Skeletal muscle tissue (tissue), 4 donors: ENCODE results near the gene SHISA4. TPM values are rescaled to one million over a fixed set of nuclear protein-coding genes. Genes with fewer than 3 reads are reported as not detected.

Experiments used
- H3K27ac ChIP-seq: one replicate; pipeline ENCODE4 v1.7.0; 2013; ENCODE audit warnings: mild to moderate bottlenecking, low read depth, low read length, inconsistent platforms
- H3K27me3 ChIP-seq, 3 donors: one replicate each; pipeline ENCODE4 v1.7.0; 2013; ENCODE audit warnings: low read length in 3 of 3; ENCODE audit not compliant: control insufficient read depth in 3 of 3, insufficient read depth in 3 of 3
- H3K36me3 ChIP-seq, 3 donors: one replicate each; pipeline ENCODE4 v1.7.0; 2013; ENCODE audit warnings: low read length in 3 of 3; ENCODE audit not compliant: control insufficient read depth in 3 of 3, insufficient read depth in 3 of 3
- H3K4me1 ChIP-seq, 3 donors: one replicate each; pipeline ENCODE4 v1.7.0; 2013; ENCODE audit warnings: low read length in 3 of 3, mild to moderate bottlenecking in 3 of 3; ENCODE audit not compliant: control insufficient read depth in 3 of 3, insufficient read depth in 3 of 3
- H3K4me3 ChIP-seq, 3 donors: one replicate each; pipeline ENCODE4 v1.7.0; 2013; ENCODE audit warnings: low read length in 3 of 3
- H3K9ac ChIP-seq, 3 donors: one replicate each; pipeline ENCODE4 v1.7.0; 2013; ENCODE audit warnings: low read length in 3 of 3, mild to moderate bottlenecking in 3 of 3, moderate library complexity in 2 of 3, low read depth in 1 of 3
- H3K9me3 ChIP-seq, 3 donors: one replicate each; pipeline ENCODE4 v1.7.0; 2013; ENCODE audit warnings: low read length in 3 of 3; ENCODE audit not compliant: control insufficient read depth in 3 of 3
- total RNA-seq: library from RNA; depleted of rRNA; stranded (reverse); fragments of >200 nt; gene quantifications from one replicate; pipeline ENCODE4 v1.2.3, GENCODE V29; 2014
- donor health status: Osteomylitis.

SHISA4 gene
- total RNA-seq, 1 donor from 2014 or later = 50.1 TPM

GRCh38 chr1:201889090-201889968 lies 631 bp downstream of the SHISA4 start:
- H3K27ac ChIP-seq = peak overlapping the region; percentile 96

GRCh38 chr1:201890223-201890622 lies 1.5 kb downstream of the SHISA4 start:
- no peaks in the 10 kb centered on the region for H3K9me3 ChIP-seq
- H3K27ac ChIP-seq = peak overlapping the region; percentile 96
- H3K27me3 ChIP-seq = no peaks in the 10 kb centered on the region
- peaks cover 20 to 30% (median 24%) of the 10 kb centered on the region in 3 donors for H3K36me3 ChIP-seq
- peak overlapping the region; percentile 91 to 92 (median 91) for H3K9ac ChIP-seq
- peak overlapping the region; percentile 82 to 93 (median 88) for H3K4me3 ChIP-seq
- H3K4me1 ChIP-seq = peaks cover 78 to 93% (median 84%) of the 10 kb centered on the region in 3 donors

More at GRCh38 chr1:201889090-201889968, 631 bp downstream of the SHISA4 start:
- peak overlapping the region; percentile 91 to 92 (median 91) for H3K9ac ChIP-seq
- H3K36me3 ChIP-seq = peaks cover 20 to 28% (median 24%) of the 10 kb centered on the region in 3 donors
- H3K4me3 ChIP-seq = peak overlapping the region; percentile 82 to 93 (median 88)
- H3K9me3 ChIP-seq = no peaks in the 10 kb centered on the region
- no peaks in the 10 kb centered on the region for H3K27me3 ChIP-seq
- peaks cover 83 to 93% (median 85%) of the 10 kb centered on the region in 3 donors for H3K4me1 ChIP-seq

DNA sequence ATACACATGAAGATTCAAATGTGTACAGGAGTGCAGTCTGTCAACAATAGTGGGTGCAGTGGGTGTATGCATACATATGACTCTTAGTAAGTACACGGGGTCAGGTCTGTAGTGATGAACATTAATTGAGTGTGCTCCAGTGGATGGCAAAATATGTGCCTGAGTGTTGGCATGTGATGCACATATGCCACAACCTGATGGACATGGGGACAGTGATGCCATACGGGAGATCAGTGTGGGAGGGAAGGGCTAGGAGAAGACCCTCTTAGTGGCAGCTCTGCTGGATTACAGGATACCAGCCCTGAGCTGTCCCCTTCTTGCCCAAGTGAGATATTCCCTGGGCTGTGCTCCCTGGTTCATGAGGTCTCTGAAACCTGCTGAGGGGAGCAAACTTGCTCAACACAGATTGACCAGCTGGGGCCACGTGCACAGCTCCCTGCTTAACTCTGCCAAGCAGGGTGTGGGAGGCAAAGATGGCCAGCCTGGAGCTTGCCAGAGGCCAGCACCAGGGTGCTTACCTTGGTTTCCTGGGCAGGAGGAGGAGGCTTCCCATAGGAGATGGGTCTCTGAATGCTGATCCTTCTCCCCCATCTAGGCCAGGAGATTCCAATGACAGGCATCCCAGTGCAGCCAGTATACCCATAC lies 2.2 kb downstream of the SHISA4 start:
- peak overlapping the region; percentile 91 to 92 (median 91) for H3K9ac ChIP-seq
- H3K36me3 ChIP-seq = peaks cover 20 to 30% (median 24%) of the 10 kb centered on the region in 3 donors
- H3K27me3 ChIP-seq = no peaks in the 10 kb centered on the region
- peaks cover 71 to 92% (median 83%) of the 10 kb centered on the region in 3 donors for H3K4me1 ChIP-seq
- H3K27ac ChIP-seq = peak overlapping the region; percentile 96
- H3K9me3 ChIP-seq = no peaks in the 10 kb centered on the region
- peak overlapping the region; percentile 82 to 93 (median 88) for H3K4me3 ChIP-seq

DNA sequence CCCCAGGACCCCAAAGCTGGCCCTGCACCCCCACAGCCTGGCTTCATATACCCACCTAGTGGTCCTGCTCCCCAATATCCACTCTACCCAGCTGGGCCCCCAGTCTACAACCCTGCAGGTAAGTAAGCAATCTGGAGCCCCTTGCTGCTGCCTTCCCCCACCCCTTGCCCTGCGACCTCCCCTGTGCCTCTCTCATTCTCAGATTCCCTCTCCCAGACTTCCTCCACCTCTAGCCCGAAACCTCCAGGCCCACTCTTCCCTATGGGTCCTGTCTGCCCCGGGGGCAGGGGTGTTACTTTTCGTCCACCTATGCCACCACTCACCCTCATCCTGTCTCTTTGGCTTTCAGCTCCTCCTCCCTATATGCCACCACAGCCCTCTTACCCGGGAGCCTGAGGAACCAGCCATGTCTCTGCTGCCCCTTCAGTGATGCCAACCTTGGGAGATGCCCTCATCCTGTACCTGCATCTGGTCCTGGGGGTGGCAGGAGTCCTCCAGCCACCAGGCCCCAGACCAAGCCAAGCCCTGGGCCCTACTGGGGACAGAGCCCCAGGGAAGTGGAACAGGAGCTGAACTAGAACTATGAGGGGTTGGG lies 2.9 kb downstream of the SHISA4 start:
- no peaks in the 10 kb centered on the region for H3K27me3 ChIP-seq
- peaks cover 70 to 92% (median 83%) of the 10 kb centered on the region in 3 donors for H3K4me1 ChIP-seq
- no peaks in the 10 kb centered on the region for H3K9me3 ChIP-seq
- peak overlapping the region in 2 of 3 donors; percentile 88 to 93 for H3K4me3 ChIP-seq
- H3K9ac ChIP-seq = peak overlapping the region; percentile 27 to 92 (median 60)
- peak overlapping the region; percentile 39 for H3K27ac ChIP-seq
- peaks cover 20 to 32% (median 25%) of the 10 kb centered on the region in 3 donors for H3K36me3 ChIP-seq

DNA sequence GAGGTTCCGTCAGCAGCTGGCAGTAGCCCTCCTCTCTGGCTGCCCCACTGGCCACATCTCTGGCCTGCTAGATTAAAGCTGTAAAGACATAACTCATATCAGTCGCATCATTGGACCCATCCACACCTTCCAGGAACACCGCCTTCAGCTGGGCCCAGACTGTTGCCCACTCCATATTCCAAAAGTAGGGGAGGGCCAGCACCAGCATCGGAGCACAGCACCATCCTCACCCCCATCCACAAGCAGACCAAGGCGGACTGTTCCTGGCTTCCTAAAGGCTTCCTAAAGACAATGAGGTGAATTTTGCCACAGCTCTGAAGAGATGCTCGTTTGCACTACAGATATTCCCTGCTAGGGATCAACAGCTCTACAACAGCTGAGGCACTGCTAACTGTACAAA lies 3.5 kb downstream of the SHISA4 start:
- Histone ChIP-seq H3K4me1 (peaks cover 70 to 92% (median 83%) of the 10 kb centered on the region in 3 donors), H3K27ac (peak overlapping the region; percentile 39)

DNA sequence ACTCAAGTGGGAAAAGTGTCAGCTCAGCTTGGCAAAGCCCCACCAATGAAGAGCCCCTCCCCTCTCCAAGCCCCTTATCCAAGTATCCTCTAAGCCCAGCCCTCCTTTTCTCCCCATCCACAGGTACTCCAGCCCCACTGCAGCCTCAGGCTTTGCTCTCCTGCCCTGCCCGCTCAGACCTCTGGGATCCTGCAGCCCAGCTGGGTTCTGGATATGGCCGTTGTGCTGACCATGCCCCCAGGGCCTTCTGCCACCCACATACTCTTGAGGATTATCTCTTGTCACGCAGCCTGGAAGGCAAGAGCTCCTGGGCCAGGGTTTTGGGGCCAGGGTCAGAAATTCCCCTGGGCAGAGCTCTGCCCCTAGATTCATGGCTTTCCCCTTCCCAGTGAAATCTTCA lies 4.7 kb downstream of the SHISA4 start:
- Histone ChIP-seq H3K4me1 (peaks cover 66 to 92% (median 80%) of the 10 kb centered on the region in 3 donors), H3K9ac (peak overlapping the region; percentile 26 to 62 (median 33)), H3K27ac (peak overlapping the region; percentile 31), H3K4me3 (no peak overlapping the region), H3K9me3 (no peaks in the 10 kb centered on the region), H3K36me3 (peaks cover 28 to 47% (median 40%) of the 10 kb centered on the region in 3 donors), H3K27me3 (no peaks in the 10 kb centered on the region)

More for the DNA sequence above, 3.5 kb downstream of the SHISA4 start:
- Histone ChIP-seq H3K27me3 (no peaks in the 10 kb centered on the region), H3K9me3 (no peaks in the 10 kb centered on the region), H3K9ac (peak overlapping the region in 2 of 3 donors; percentile 60 to 92), H3K36me3 (peaks cover 20 to 39% (median 31%) of the 10 kb centered on the region in 3 donors), H3K4me3 (peak overlapping the region in 1 of 3 donors; percentile 20)

GRCh38 chr1:201894343-201895119 lies 5.8 kb downstream of the SHISA4 start:
- Histone ChIP-seq H3K27me3 (no peaks in the 10 kb centered on the region), H3K4me1 (peaks cover 68 to 93% (median 75%) of the 10 kb centered on the region in 3 donors), H3K36me3 (peaks cover 34 to 51% (median 44%) of the 10 kb centered on the region in 3 donors), H3K27ac (peak overlapping the region; percentile 31), H3K4me3 (no peak overlapping the region), H3K9ac (peak overlapping the region in 1 of 3 donors; percentile 51), H3K9me3 (no peaks in the 10 kb centered on the region)

DNA sequence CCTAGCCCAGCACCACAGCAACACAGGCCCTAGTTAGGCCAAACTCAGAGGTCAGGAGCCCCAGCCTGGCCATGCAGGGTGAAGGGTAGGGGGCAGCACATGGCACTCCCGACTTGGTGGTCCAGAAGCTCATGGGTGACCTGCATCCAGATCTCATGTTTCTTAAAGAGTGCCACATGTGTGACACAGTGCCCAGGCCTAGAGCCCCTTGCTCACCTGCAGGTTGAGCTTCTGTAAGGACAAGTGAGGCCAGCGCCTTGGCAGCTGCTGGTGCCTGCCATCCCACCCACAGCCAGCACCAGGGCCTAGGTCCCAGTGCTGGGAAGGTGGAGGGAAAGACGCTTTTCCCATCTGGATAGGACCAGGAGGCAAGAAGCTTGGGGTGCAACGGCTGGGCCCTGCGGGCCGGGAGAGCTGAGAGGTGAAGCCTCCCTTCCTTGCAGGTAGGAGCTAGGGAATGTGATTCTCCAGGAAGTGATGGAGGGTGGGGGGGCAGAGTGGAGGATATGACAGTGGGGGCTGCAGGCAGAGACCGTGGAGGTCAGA lies 6.5 kb downstream of the SHISA4 start:
- H3K4me1 ChIP-seq = peaks cover 64 to 95% (median 72%) of the 10 kb centered on the region in 3 donors

More for the DNA sequence above, 6.5 kb downstream of the SHISA4 start:
- H3K4me3 ChIP-seq = no peak overlapping the region
- H3K9me3 ChIP-seq = no peaks in the 10 kb centered on the region
- no peak overlapping the region for H3K9ac ChIP-seq
- H3K27ac ChIP-seq = no peak overlapping the region
- H3K27me3 ChIP-seq = no peaks in the 10 kb centered on the region
- H3K36me3 ChIP-seq = peaks cover 39 to 53% (median 47%) of the 10 kb centered on the region in 3 donors
